K562 (cell line): ENCODE results near the gene CREM. TPM values are rescaled to one million over a fixed set of nuclear protein-coding genes. Genes with fewer than 3 reads are reported as not detected.
A peak's percentile ranks its signal among the peaks of the same experiment; 100 is the strongest.

Experiments
- BRD4 ChIP-seq: fragments of 200-600 bp; sonication (generic); IDR thresholded peaks from 2 replicates; pipeline ENCODE4 v1.6.1; 2017; ENCODE audit warnings: inconsistent platforms
- CREBBP ChIP-seq: IDR thresholded peaks from one replicate; pipeline ENCODE4 v1.6.1; 2012; ENCODE audit warnings: low read depth, mild to moderate bottlenecking, control low read depth, inconsistent platforms, low read length
- GTF2E2 ChIP-seq: fragments of 200-800 bp; sonication (Bioruptor generic); IDR thresholded peaks from 2 replicates; pipeline ENCODE4 v1.6.1; 2016; ENCODE audit warnings: missing genetic modification characterization, missing compliant biosample characterization
- HEY1 ChIP-seq: fragments of 250-450 bp; sonication (Bioruptor Pico); IDR thresholded peaks from 2 replicates; pipeline ENCODE4 v1.5.0; 2020; ENCODE audit warnings: mild to moderate bottlenecking, moderate library complexity, borderline replicate concordance
- HNRNPK ChIP-seq: fragments of 200-400 bp; formaldehyde crosslinking; IDR thresholded peaks from one replicate; pipeline ENCODE4 v1.6.1; 2018; ENCODE audit warnings: mild to moderate bottlenecking, low read depth, low read length; ENCODE audit not compliant: poor library complexity, severe bottlenecking
- KDM2B ChIP-seq: fragments of 250-450 bp; sonication (Bioruptor Pico); IDR thresholded peaks from 2 replicates; pipeline ENCODE4 v1.8.0; 2021; ENCODE audit warnings: mild to moderate bottlenecking, moderate library complexity
- KLF1 ChIP-seq: fragments of 450-650 bp; IDR thresholded peaks from 2 replicates; pipeline ENCODE4 v1.6.1; 2016; ENCODE audit warnings: missing genetic modification characterization, missing compliant biosample characterization
- MCM2 ChIP-seq: fragments of 450-650 bp; IDR thresholded peaks from 2 replicates; pipeline ENCODE4 v1.6.1; 2017; ENCODE audit warnings: low read depth, mild to moderate bottlenecking
- NEUROD1 ChIP-seq: fragments of 150-350 bp; IDR thresholded peaks from 2 replicates; pipeline ENCODE4 v1.6.1; 2014; ENCODE audit warnings: borderline replicate concordance, low read length, low read depth; ENCODE audit not compliant: partially characterized antibody
- OTX1 ChIP-seq: fragments of 450-650 bp; formaldehyde crosslinking; IDR thresholded peaks from 2 replicates; pipeline ENCODE4 v1.4.0; 2022; ENCODE audit warnings: mild to moderate bottlenecking
- PML ChIP-seq: IDR thresholded peaks from 2 replicates; pipeline ENCODE4 v1.6.1; 2012; ENCODE audit warnings: low read length, inconsistent platforms
- RNF2 ChIP-seq: sonication (generic); IDR thresholded peaks from 2 replicates; pipeline ENCODE4 v1.6.1; 2016
- SNIP1 ChIP-seq: fragments of 450-650 bp; IDR thresholded peaks from 2 replicates; pipeline ENCODE4 v1.7.1; 2017; ENCODE audit warnings: low read depth, mild to moderate bottlenecking
- SRSF9 ChIP-seq: fragments of 200-400 bp; formaldehyde crosslinking; IDR thresholded peaks from 2 replicates; pipeline ENCODE4 v1.6.1; 2017; ENCODE audit warnings: low read depth, low read length, borderline replicate concordance
- TAF7 ChIP-seq: fragments of 450-650 bp; IDR thresholded peaks from 2 replicates; pipeline ENCODE4 v1.6.1; 2016; ENCODE audit warnings: missing genetic modification characterization, missing compliant biosample characterization
- TGIF2 ChIP-seq: sonication (generic); formaldehyde crosslinking; IDR thresholded peaks from 2 replicates; pipeline ENCODE4 v1.8.1; 2022; ENCODE audit warnings: mild to moderate bottlenecking, missing genetic modification reagents, moderate library complexity
- ZKSCAN1 ChIP-seq: fragments of 150-350 bp; IDR thresholded peaks from 2 replicates; pipeline ENCODE4 v1.6.1; 2016; ENCODE audit warnings: low read depth, low read length
- ZNF146 ChIP-seq: IDR thresholded peaks from one replicate; pipeline ENCODE4 v1.6.1; 2018; ENCODE audit warnings: missing compliant biosample characterization; ENCODE audit not compliant: unreplicated experiment
- ZNF174 ChIP-seq: fragments of 250-450 bp; sonication (Bioruptor Pico); IDR thresholded peaks from 2 replicates; pipeline ENCODE4 v1.4.0; 2020; ENCODE audit warnings: mild to moderate bottlenecking
- ZNF551 ChIP-seq: fragments of 250-450 bp; sonication (Bioruptor Pico); IDR thresholded peaks from 2 replicates; pipeline ENCODE4 v1.5.0; 2021; ENCODE audit warnings: mild to moderate bottlenecking, moderate library complexity
- ZNF764 ChIP-seq: fragments of 250-450 bp; sonication (Bioruptor Pico); IDR thresholded peaks from 2 replicates; pipeline ENCODE4 v1.4.0; 2020; ENCODE audit warnings: low read depth, mild to moderate bottlenecking, moderate library complexity
- polyA plus RNA-seq, 8 experiments: library from polyadenylated mRNA; depleted of rRNA in 4 of 8; stranded (reverse) in 5 of 8; unstranded in 3 of 8; fragments of >200 nt; fragmentation: Nextera tagmentation in 2 of 8; fragmentation: Illumina TruSeq in 1 of 8; extraction: Ambion mirVana in 2 of 8; extraction: Trizol in 1 of 8; gene quantifications; 2 replicates each; pipeline versions ENCODE4 v1.2.1 to v1.2.3, GENCODE V29; 2011 to 2014; ENCODE audit warnings: inconsistent platforms in 1 of 8, missing spikeins in 1 of 8
- total RNA-seq, 7 experiments: library from RNA; depleted of rRNA in 6 of 7; stranded (reverse); fragments of >200 nt in 6 of 7; fragmentation: Illumina TruSeq in 2 of 7; extraction: Trizol in 2 of 7; gene quantifications; 2 replicates each; pipeline versions ENCODE4 v1.2.1 to v1.2.3, GENCODE V29; 2011 to 2021; ENCODE audit warnings: low replicate concordance in 1 of 7
- TF ChIP-seq, protein P1 (sequence below), 2 experiments: fragments of 200-800 bp in 1 of 2; sonication (Bioruptor generic) in 1 of 2; sonication (generic) in 1 of 2; formaldehyde crosslinking in 1 of 2; IDR thresholded peaks in 1 of 2; conservative IDR thresholded peaks in 1 of 2; 2 replicates each; pipeline versions ENCODE4 v1.5.0 to v1.6.1; 2016 to 2020; ENCODE audit warnings: missing compliant biosample characterization in 1 of 2, missing genetic modification characterization in 1 of 2, missing genetic modification reagents in 1 of 2
- TF ChIP-seq, protein P2 (sequence below): fragments of 250-450 bp; sonication (Bioruptor Pico); IDR thresholded peaks from 2 replicates; pipeline ENCODE4 v1.8.0; 2022; ENCODE audit warnings: moderate library complexity, mild to moderate bottlenecking, inconsistent platforms
- TF ChIP-seq, protein P3 (sequence below): fragments of 200-800 bp; sonication (Bioruptor generic); IDR thresholded peaks from 2 replicates; pipeline ENCODE4 v1.6.1; 2017; ENCODE audit warnings: missing genetic modification characterization, missing compliant biosample characterization

CREM gene
- total and polyA plus RNA-seq, 9 of the 15 experiments (the other 6 are each of a cell fraction or from before 2014, with no cell fraction given): 39.1 to 70.2 (median 48.3) TPM

DNA sequence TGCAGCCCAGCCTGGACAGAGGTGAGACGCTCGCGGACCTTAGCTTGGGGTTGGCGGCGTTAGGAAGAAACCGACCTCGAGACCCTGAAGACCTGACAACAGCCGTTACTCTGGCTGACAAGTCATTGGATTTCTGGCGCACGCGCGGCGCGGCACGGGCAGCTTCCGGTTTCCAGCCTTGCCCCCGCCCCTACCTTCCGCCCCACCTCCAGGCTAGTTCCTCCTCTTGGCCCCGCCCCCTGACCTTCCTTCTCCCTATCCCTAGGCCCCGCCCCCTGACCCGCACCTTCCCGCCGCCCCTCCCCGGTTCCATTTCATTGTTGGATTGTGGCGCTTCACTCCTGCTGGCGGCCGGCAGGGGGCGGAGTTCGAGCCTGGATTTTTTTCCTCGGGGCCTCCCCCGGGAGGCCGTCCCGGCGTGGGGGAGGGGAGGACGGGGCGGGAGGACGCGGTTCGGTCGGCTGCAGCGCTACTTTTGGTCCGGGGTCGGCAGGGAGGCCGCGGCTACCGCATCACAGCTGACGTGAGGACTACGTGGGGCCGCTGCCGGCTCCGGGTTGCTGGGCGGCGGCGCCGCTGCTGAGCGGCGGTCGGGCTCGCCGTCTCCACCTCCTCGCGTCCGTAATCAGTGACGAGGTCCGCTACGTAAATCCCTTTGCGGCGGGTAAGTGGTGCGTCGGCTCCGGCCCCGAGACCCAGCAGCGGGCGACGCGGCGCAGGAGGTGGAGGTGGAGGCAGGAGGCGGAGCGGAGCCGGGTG, at the start of gene CREM (continued):
- TF ChIP-seq CREBBP (no peak), ZKSCAN1 (no peak), OTX1 (CRISPR knock-in tag) (no peak), RNF2 (peak; percentile 57; the same call in 1 of the 2 replicates), ZNF551 (CRISPR knock-in tag) (no peak), TGIF2 (CRISPR knock-in tag) (0 out of 2 replicates have a peak, but pooled peaks have one; percentile 5), ZNF146 (CRISPR knock-in tag) (no peak), SRSF9 (no peak), PML (peak; percentile 64; the same call in 1 of the 2 replicates), SNIP1 (no peak), GTF2E2 (tag) (peak; percentile 24; the same call in 1 of the 2 replicates), MCM2 (no peak), BRD4 (no peak), KLF1 (tag) (peak; percentile 63; the same call in 1 of the 2 replicates), NEUROD1 (no peak), HEY1 (CRISPR knock-in tag) (no peak), KDM2B (CRISPR knock-in tag) (no peak), ZNF764 (CRISPR knock-in tag) (no peak), TAF7 (tag) (peak; percentile 64), ZNF174 (no peak), HNRNPK (peak; percentile 65)
- TF ChIP-seq, protein P1, sequence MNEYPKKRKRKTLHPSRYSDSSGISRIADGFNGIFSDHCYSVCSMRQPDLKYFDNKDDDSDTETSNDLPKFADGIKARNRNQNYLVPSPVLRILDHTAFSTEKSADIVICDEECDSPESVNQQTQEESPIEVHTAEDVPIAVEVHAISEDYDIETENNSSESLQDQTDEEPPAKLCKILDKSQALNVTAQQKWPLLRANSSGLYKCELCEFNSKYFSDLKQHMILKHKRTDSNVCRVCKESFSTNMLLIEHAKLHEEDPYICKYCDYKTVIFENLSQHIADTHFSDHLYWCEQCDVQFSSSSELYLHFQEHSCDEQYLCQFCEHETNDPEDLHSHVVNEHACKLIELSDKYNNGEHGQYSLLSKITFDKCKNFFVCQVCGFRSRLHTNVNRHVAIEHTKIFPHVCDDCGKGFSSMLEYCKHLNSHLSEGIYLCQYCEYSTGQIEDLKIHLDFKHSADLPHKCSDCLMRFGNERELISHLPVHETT (CRISPR knock-in tag; conservative IDR thresholded peaks at IDR 0.05 in 1 of 2, IDR thresholded peaks at IDR 0.05 in 1 of 2): peak in 1 of 2 experiments; percentile 99; a peak in 2 of 4 replicates
- TF ChIP-seq, protein P2, sequence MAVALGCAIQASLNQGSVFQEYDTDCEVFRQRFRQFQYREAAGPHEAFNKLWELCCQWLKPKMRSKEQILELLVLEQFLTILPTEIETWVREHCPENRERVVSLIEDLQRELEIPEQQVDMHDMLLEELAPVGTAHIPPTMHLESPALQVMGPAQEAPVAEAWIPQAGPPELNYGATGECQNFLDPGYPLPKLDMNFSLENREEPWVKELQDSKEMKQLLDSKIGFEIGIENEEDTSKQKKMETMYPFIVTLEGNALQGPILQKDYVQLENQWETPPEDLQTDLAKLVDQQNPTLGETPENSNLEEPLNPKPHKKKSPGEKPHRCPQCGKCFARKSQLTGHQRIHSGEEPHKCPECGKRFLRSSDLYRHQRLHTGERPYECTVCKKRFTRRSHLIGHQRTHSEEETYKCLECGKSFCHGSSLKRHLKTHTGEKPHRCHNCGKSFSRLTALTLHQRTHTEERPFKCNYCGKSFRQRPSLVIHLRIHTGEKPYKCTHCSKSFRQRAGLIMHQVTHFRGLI (CRISPR knock-in tag): peak; percentile 99; the same call in 1 of the 2 replicates
- TF ChIP-seq, protein P3, sequence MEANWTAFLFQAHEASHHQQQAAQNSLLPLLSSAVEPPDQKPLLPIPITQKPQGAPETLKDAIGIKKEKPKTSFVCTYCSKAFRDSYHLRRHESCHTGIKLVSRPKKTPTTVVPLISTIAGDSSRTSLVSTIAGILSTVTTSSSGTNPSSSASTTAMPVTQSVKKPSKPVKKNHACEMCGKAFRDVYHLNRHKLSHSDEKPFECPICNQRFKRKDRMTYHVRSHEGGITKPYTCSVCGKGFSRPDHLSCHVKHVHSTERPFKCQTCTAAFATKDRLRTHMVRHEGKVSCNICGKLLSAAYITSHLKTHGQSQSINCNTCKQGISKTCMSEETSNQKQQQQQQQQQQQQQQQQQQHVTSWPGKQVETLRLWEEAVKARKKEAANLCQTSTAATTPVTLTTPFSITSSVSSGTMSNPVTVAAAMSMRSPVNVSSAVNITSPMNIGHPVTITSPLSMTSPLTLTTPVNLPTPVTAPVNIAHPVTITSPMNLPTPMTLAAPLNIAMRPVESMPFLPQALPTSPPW (CRISPR knock-in tag): peak; percentile 92
